ENCODE measurements around the gene SCO2.
A peak's percentile ranks its signal among the peaks of the same experiment; 100 is the strongest.

Gene SCO2, protein sequence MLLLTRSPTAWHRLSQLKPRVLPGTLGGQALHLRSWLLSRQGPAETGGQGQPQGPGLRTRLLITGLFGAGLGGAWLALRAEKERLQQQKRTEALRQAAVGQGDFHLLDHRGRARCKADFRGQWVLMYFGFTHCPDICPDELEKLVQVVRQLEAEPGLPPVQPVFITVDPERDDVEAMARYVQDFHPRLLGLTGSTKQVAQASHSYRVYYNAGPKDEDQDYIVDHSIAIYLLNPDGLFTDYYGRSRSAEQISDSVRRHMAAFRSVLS

DNA sequence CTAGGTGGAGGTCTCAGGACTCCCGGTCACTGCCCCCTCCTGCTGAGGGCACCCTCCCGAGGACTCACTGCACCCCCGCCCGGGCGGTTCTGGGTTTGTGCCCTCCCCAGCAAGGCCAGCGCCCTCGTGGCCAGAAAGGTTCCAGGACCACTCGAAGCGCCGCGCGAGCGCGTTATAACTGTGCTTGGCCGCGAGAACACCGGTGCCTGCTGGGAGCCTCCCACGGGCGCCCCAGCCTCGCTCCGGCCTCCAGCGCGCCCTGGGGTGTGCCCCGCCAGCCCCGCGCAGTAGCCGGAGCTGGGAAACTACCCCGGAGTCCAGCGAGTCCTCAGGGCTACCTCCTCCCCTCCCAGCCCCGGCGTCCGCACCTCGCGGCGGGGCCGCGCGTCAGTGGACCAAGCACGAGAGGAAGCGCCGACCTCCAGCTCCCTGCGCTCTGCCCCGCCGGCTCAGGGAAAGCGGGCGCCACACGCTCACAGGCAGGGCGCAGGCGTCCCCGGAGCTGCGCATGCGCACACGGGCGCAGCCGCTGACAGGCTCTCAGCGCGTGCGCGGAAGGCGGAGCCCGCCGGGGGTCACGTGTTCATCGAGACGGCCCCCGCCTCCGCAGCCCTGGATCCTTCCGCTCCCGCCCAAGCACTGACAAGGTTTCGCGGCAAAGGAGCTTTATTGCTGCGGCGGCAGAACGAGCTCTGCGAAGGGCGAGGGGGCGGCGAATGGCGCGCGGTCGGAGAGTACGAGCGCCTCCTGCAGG is at the start of gene SCO2:
Gene SCO2, minus strand, starts transcription at position 495 of the 754 bp plus-strand sequence. CDS start 1,187 bp downstream, outside the sequence.
- DNase-seq, result peak; percentile 98

DNA sequence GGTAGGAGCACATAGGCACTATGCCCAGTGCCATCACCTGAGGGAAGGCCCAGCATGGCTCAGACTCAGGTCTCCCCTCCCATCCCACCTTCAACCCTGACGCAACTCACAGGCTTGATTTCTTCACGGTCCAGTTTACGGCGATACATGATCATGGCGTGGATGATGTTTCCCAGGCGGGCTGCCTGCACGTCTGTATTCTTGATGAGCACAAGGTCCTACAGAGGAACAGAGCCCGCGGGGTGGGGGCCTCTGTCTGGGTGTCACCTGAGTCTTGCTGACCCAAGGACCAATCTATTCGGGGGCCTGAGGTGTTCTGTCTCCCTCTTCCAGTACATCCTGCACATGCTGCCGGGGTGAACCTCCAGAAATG is 49.0 kb upstream of the SCO2 start:
- DNase-seq, result no peak

DNA sequence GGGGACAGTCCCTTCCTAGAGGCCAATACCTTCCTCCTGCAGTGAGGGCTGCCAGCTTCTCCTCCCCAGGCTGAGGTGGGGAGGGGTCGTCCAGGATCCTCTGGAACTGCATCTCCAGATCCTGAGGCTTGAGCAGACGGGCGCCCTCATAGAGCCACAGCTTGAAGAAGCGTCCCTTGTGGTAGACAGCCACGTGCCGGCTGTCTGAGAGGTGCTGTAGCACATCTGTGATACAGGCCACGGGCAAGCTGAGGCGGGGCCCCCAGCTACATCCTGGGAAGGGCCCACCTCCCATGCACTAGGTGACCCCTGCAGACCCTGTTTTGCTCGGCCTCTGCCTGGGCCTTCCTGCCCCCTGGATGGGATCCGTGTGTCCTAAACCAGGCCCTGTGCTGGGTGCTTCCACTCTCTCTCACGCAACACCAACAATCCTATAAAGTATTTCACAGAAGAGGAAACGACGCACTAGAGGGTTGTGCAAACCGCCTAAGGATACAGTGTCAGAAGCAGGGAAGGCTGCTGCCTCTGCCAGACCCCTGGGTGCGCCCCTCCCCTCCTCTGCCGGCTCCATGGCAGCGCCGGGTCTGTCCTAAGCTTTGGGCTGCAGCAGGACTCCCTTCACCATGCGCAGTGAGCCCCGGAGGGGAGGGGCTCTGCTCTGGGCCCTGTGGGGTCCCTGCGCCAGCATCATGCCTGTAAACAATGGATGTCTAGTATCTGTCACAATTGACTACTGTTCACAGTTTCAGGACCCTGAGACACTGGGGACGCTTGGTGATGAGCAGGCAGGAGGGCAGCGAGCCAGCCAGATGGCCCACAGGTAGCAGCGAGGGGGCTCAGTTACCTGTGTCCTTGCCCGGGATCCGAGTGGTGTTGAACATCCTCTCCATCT is 48.3 kb upstream of the SCO2 start:
- DNase-seq, result no peak

GRCh38 chr22:50572965-50573364 is 47.6 kb upstream of the SCO2 start:
- no peak for DNase-seq

- DNase-seq, result no peak
These were observed 46.1 kb upstream of the SCO2 start for GRCh38 chr22:50571264-50572175.

DNA sequence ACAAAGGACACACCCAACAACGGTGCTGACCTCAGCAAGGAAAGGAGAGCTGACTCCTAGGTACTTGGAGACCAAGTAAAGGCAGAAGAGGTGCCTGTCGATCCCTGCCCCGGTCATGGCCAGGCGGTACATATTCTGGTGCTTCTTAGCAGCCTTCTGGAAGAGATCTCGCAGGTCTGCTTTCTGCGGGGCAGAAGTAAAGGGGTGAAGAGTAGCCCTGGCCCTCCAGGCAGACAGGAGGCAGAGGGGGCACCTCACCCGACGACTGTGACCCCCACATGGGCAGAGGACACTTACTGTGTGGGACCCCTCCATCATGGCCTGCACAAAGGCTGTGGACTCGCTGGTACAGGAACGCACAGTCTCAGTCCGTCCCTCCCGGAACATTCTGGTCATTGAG is 45.5 kb upstream of the SCO2 start:
- no peak for DNase-seq

DNA sequence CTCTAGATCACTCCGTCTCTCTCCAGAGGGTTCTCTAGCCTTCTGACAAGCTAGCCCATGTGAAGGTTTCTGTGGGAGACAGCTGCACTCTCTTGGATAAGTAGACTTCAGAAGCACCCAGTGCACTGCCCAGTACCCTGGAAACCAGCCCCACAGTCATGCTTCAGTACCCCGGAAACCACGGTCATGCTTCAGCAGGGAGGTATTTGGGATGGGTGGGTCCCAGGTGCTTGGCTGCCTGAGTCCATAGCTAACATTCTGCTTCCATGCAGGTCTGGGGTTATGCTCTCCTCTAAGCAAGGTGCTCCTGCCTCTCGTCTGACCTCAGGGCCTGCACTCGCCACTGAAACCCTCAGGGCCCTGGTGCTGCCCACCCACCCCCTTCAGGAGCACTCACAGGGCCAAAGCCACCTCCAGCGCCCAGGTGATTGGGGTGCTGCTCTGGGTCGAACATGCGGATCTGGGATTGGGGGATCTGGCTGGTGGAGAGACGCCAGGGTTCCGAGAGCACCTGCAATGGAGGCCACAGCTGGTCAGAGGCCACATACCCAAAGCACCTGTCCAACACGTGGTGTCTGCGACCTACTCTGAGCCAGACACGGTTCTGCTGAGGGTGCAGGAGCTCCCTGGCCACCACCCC is 44.6 kb upstream of the SCO2 start:
- DNase-seq, result no peak

DNA sequence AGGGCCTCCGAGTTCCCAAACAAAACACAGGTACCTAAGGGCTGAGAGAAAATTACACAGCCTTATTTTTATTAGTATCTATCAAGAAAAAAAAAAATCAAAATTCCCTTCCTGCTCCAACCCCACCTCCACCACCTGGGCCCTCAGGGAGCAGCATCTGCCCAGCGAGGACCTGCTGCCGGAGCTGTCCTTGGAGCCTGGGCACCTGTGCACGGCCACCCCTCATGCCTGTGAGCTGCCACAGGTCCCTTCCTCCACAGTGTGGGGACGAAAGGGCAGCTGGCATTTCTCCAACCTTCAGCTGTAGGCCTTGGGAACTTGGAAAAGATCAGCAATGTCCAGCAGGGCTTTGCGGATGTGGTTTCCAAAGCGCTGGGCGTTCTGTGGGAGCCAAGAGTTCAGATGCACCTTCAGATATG is 43.7 kb upstream of the SCO2 start:
- DNase-seq, result no peak

- DNase-seq, result no peak
These were observed 43.2 kb upstream of the SCO2 start for GRCh38 chr22:50568626-50569025.

DNA sequence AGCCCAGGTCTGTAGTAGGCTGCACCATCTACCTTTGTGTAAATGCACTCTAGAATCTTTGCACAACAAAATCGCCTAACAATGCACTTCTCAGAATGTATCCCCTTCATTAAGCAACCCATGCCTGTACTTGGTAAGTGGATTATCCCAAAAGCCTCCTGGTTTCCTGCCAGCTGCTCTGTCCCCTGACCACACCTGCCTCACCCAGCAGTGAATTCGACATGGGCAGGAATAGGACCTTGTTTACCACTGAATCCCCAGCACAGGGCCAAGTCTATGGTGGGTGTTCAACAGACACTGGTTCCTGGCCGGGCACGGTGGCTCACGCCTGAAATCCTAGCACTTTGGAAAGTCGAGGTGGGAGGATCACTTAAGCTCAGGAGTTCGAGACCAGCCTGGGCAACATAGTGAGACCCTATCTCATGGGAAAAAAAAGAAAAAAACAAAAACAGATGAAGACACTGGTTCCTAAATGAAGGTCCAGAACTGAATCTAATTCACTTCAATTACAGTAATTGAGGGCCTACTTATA is 42.4 kb upstream of the SCO2 start:
- no peak for DNase-seq

- no peak for DNase-seq
These were observed 38.9 kb upstream of the SCO2 start for GRCh38 chr22:50564289-50564688.

DNA sequence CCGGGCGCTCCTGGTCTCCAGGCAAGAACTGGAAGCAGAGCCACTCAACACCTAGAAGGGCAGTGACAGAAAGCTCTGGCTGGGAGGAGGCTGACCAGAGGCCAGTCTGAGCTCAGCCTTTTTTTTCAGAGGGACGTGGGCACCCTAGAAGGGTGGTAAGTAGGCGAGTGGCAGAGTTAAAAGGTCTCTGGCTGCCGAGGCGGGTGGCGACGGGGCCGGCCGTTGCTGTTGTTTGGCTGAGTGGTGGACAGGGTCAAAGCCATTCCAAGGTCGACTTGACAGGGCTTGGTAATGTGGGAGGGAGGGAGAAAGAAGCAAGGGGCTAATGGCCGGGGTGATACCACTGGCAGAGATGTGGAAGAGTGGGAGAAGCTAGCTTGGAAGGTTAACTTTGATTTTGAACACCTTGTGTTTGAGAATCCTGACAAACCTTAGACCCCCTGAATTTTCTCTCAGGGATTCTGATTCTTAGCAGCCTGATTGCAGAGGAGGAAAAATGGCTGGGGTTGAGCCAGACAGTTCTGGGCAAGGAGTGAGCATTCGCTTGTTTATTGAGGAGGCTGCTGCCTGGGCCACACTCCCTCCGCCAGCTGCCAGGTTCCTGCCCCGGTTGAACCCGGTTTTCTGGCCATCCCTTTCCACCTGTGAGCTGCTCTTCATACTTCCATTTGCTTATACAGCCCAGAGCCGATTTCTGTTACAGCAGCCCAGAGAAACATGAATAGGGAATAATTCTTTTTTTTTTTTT is 38.2 kb upstream of the SCO2 start:
- no peak for DNase-seq

DNA sequence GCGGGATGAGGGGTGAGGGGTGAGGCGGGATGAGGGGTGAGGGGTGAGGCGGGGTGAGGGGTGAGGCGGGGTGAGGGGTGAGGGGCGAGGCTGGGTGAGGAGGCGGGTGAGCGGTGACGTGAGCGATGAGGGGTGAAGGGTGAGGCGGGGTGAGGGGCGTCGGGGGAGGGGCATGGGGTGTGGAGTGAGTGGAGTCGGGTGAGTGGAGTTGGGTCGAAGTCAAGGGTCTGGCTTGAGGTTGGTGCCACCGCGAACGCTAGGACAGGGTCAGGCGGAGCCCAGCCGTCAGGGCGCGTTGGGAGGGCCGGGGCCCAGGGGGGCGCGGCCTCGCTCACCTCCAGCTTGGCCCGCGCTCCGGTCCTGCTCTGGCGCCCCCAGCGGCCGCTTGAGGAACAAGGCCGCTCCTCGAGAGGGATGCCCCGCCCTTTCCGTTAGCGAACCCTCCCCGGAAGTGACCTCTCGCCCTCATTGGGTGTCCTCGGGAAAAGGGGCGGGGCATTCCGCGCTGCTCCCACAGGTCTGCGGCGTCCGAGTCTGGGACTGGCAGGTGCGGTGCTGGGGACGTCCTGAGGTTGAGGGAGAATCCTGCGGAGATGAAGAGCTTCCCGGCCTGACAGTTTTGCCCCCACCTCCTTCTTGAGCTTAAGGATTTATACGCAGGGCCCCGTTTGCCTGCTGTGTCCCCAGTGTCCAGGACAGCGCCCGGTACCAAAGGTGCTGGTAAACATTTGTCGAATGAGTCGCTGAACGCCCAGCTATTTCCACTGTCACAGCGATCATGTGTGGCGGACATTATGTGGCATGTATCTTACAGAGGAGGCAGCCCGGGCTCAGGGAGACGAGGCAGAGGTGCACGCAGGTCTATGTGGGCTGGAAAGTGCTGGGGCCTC is 37.4 kb upstream of the SCO2 start, which contains the start of gene SYCE3:
Gene SYCE3, minus strand, starts transcription at position 397 of the 890 bp plus-strand sequence. CDS start 6,514 bp downstream, outside the sequence.
- peak; percentile 98 for DNase-seq

DNA sequence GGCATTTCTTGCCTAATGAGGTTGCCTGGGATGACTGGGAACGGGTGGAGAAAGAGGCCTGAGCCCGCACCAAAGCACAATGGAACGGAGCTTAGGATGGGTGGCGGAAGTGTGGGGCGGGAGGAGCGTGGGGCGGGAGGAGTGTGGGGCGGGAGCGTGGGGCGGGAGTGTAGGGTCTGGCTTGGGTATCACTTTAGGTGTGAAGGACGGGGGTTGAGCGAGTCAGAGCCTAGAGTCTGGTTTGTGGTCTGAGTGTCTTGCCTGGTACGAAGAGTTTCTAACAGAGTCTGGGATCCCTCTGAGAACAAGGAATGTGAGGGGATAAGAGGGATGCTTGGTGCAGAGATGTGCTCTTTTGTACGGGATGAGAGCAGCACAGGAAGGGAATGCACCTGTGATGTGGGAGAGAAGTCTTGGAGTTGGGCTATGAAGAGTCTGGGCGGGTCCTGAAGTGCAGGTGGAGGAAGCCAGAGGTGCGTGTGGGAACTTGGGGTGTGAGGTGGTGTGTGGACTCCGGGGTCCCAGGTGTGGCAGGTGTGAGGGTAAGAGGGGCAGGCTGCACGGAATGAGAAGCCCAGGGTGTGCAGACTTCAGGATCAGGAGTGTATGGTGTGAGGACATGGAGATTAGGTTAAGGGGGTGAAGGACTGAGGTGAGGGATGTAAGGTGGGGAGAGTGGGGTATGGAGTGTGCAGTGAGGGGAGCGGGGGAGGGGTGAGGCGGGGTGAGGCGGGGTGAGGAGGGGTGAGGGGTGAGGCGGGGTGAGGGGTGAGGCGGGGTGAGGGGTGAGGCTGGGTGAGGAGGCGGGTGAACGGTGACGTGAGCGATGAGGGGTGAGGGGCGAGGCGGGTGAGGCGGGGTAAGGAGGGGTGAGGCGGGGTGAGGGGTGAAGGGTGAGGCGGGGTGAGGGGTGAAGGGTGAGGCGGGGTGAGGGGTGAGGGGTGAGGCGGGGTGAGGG is 36.3 kb upstream of the SCO2 start:
- DNase-seq, result no peak

- no peak for DNase-seq
These were observed 34.6 kb upstream of the SCO2 start for GRCh38 chr22:50560034-50560433.

- no peak for DNase-seq
These were observed 31.3 kb upstream of the SCO2 start for GRCh38 chr22:50556703-50557102.

GRCh38 chr22:50553310-50553709 is 27.9 kb upstream of the SCO2 start:
- no peak for DNase-seq

GRCh38 chr22:50551160-50551752 is 25.9 kb upstream of the SCO2 start:
- DNase-seq, result no peak

All from activated CD4-positive, alpha-beta T cell treated with anti-CD3 and anti-CD28 coated beads, Interleukin-2, amount 50 U/mL, for 16 hours (primary cell).